Mesothelial cell of epicardium (in vitro differentiated cells): ENCODE measurements around the gene ZMYND19. TPM values are rescaled to one million over a fixed set of nuclear protein-coding genes. Genes with fewer than 3 reads are reported as not detected.

Source experiments
- DNase-seq, 2 experiments: peaks; one replicate each; pipeline ENCODE4 v3.0.0; 2021; ENCODE audit warnings: low spot score in 2 of 2; ENCODE audit not compliant: unreplicated experiment in 2 of 2
- H3K27ac Mint-ChIP-seq: 2 replicates; pipeline ENCODE4 v1.8.0; 2021; ENCODE audit warnings: mixed read lengths
- H3K27me3 Mint-ChIP-seq: 2 replicates; pipeline ENCODE4 v1.8.0; 2021; ENCODE audit warnings: low read depth, mixed read lengths
- H3K36me3 Mint-ChIP-seq: 2 replicates; pipeline ENCODE4 v1.8.0; 2021; ENCODE audit warnings: mixed read lengths
- H3K4me1 Mint-ChIP-seq: 2 replicates; pipeline ENCODE4 v1.8.0; 2021; ENCODE audit warnings: mixed read lengths
- H3K4me3 Mint-ChIP-seq: 2 replicates; pipeline ENCODE4 v1.8.0; 2021; ENCODE audit warnings: mild to moderate bottlenecking, moderate library complexity, mixed read lengths
- H3K9me3 Mint-ChIP-seq: 2 replicates; pipeline ENCODE4 v1.8.0; 2021; ENCODE audit warnings: mixed read lengths
- CTCF ChIP-seq: fragments of 200-600 bp; sonication (generic); IDR thresholded peaks from one replicate; pipeline ENCODE4 v1.5.0; 2021; ENCODE audit warnings: antibody characterized with exemption; ENCODE audit not compliant: unreplicated experiment
- total RNA-seq: library from RNA; stranded (reverse); gene quantifications from 3 replicates; pipeline ENCODE4 v1.2.1, GENCODE V29; 2021

Gene ZMYND19
- total RNA-seq, 1 donor from 2014 or later: 33.2 TPM

GRCh38 chr9:137621131-137621757, 30.9 kb upstream of the ZMYND19 start:
- H3K4me1 Mint-ChIP-seq: peaks cover 34% of the 10 kb centered on the region
- H3K27ac Mint-ChIP-seq: peak overlapping the region; percentile 64

GRCh38 chr9:137620581-137620980, 30.3 kb upstream of the ZMYND19 start:
- peak overlapping the region; percentile 86 for H3K4me3 Mint-ChIP-seq
- no peaks in the 10 kb centered on the region for H3K27me3 Mint-ChIP-seq
- peaks cover 34% of the 10 kb centered on the region for H3K4me1 Mint-ChIP-seq
- H3K27ac Mint-ChIP-seq: peak overlapping the region; percentile 64
- no peak for TF ChIP-seq CTCF
- no peaks in the 10 kb centered on the region for H3K9me3 Mint-ChIP-seq
- no peak for DNase-seq
- H3K36me3 Mint-ChIP-seq: peaks cover 5% of the 10 kb centered on the region

More at GRCh38 chr9:137621131-137621757, 30.9 kb upstream of the ZMYND19 start:
- Mint-ChIP-seq H3K4me3 (peak overlapping the region; percentile 86), H3K27me3 (no peaks in the 10 kb centered on the region), H3K36me3 (peaks cover 5% of the 10 kb centered on the region), H3K9me3 (no peaks in the 10 kb centered on the region)
- DNase-seq: no peak
- TF ChIP-seq CTCF: peak; percentile 69

- no peak for DNase-seq
- Mint-ChIP-seq H3K27ac (peak overlapping the region; percentile 93), H3K9me3 (no peaks in the 10 kb centered on the region), H3K4me1 (peaks cover 34% of the 10 kb centered on the region), H3K36me3 (peaks cover 3% of the 10 kb centered on the region), H3K27me3 (no peaks in the 10 kb centered on the region), H3K4me3 (peak overlapping the region; percentile 86)
- no peak for TF ChIP-seq CTCF
Measured at GRCh38 chr9:137620048-137620405, 29.7 kb upstream of the ZMYND19 start.

GRCh38 chr9:137619240-137620047, 29.1 kb upstream of the ZMYND19 start:
- no peaks in the 10 kb centered on the region for H3K27me3 Mint-ChIP-seq
- peaks cover 6% of the 10 kb centered on the region for H3K36me3 Mint-ChIP-seq
- DNase-seq: no peak
- peak overlapping the region; percentile 86 for H3K4me3 Mint-ChIP-seq
- H3K4me1 Mint-ChIP-seq: peaks cover 34% of the 10 kb centered on the region
- no peak for TF ChIP-seq CTCF
- H3K9me3 Mint-ChIP-seq: no peaks in the 10 kb centered on the region
- peak overlapping the region; percentile 93 for H3K27ac Mint-ChIP-seq

GRCh38 chr9:137618105-137619067, 28.1 kb upstream of the ZMYND19 start, which contains the start of gene EHMT1:
TSS of gene EHMT1 (plus strand) at chr9:137619005. CDS start at chr9:137619029, 24 bp downstream.
- H3K36me3 Mint-ChIP-seq: peaks cover 5% of the 10 kb centered on the region
- H3K4me1 Mint-ChIP-seq: peaks cover 34% of the 10 kb centered on the region
- H3K9me3 Mint-ChIP-seq: no peaks in the 10 kb centered on the region
- peak within 1 kb of the TSS; percentile 93 for H3K27ac Mint-ChIP-seq
- H3K4me3 Mint-ChIP-seq: peak within 1 kb of the TSS; percentile 86
- no peaks in the 10 kb centered on the region for H3K27me3 Mint-ChIP-seq
- peak; percentile 88 to 97 for DNase-seq
- TF ChIP-seq CTCF: no peak
